Islet of Langerhans (tissue), 1 donor: ENCODE measurements around the gene SLCO2B1.

Experiments
- FAIRE-seq: peaks from one replicate; lab custom pipeline; 2011; peaks lifted over from hg19 to GRCh38; lab: Jason Lieb, UNC

The SLCO2B1 gene

DNA sequence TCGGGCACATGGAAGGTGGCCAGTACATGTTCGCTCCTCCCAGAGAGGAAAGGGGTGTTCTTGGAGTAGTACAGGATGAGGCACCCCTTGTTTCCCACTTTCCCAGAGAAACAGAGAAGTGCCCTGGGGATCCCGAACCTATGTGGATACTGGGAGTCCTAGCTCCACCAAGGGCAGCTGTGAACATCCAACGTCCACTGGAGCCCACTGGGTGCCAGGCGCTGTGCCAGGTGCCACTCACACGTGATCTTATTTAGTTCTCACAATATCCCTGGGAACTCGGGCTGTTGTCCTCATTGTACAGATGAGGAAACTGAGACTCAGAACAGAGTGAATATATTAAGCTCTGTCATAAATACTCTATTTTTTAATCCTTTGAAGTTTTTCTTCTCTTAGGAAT, 12.0 kb downstream of the SLCO2B1 start:
- FAIRE-seq: no peak

DNA sequence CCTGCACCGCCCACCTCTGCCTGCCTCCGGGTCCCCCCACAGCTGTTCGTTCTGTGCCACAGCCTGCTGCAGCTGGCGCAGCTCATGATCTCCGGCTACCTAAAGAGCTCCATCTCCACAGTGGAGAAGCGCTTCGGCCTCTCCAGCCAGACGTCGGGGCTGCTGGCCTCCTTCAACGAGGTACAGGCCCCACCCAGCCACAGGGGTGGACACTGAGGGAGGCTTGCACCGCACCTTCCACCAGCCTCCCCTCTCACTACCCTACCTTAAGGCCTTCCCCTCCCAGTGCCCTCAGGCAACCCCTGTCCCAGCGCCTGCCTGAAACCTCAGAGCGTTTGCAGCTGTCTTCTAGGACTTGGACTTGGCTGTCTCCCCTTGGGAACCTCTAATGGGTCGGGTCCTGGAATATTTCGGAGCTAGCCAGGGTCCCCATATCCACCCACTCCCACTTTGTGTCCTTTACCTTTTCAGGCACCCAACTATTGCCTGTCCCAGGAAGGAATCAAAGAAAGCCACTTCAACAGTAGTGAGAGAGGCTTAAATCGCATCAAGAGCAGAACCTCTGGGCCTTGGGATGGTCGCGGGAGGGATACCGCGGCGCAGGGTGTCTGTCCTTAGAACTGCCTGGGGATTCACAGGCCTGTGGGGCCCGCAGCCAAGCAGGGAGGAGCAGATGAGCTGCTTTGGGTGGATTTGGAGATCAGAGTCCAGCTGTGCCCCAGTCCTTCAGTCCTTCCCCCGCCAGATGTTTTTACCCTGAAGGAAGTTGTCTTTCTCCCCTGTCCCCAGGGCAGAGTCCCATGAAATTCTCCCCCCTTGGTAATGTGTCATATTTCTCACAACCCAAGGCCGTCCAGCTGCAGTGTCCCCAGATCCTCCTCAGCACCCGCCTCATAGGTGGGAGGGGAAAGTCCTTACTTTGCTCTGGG, 13.3 kb downstream of the SLCO2B1 start:
- FAIRE-seq: no peak

- no peak for FAIRE-seq
Observed at GRCh38 chr11:75165721-75166120, 14.8 kb downstream of the SLCO2B1 start.

- no peak for FAIRE-seq
Observed at GRCh38 chr11:75166791-75167190, 15.9 kb downstream of the SLCO2B1 start.

GRCh38 chr11:75167617-75168016, 16.7 kb downstream of the SLCO2B1 start:
- no peak for FAIRE-seq

GRCh38 chr11:75169101-75169885, 18.4 kb downstream of the SLCO2B1 start:
- no peak for FAIRE-seq

GRCh38 chr11:75170516-75171201, 19.8 kb downstream of the SLCO2B1 start:
- no peak for FAIRE-seq

GRCh38 chr11:75173336-75173735, 22.4 kb downstream of the SLCO2B1 start:
- FAIRE-seq: no peak

- no peak for FAIRE-seq
Observed at GRCh38 chr11:75174781-75175370, 24.0 kb downstream of the SLCO2B1 start.

- no peak for FAIRE-seq
Observed at GRCh38 chr11:75182664-75183063, 31.8 kb downstream of the SLCO2B1 start.

GRCh38 chr11:75184051-75184450, 33.1 kb downstream of the SLCO2B1 start:
- FAIRE-seq: no peak

GRCh38 chr11:75184757-75185425, 34.0 kb downstream of the SLCO2B1 start:
- FAIRE-seq: no peak

GRCh38 chr11:75185866-75186265, 35.0 kb downstream of the SLCO2B1 start:
- FAIRE-seq: no peak

GRCh38 chr11:75186999-75187398, 36.1 kb downstream of the SLCO2B1 start:
- FAIRE-seq: no peak

DNA sequence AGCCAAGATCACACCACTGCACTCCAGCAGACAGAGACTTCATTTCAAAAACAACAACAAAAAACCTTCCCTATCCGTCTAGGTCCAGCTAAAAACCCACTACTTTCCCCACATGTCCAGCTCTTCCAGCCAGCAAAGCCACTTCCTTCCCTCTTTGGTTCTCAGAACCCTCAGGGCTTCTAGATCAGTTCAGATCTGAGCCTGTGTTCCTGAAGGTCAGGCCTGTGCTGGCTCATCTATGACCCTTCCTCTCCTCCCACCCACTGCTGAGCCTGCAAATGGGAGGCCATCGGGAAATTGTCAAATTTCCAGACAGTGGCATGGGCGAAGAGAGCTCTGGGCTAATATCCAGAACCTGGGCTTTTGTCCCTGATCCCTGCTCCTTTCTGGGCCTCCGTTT, 37.8 kb downstream of the SLCO2B1 start:
- no peak for FAIRE-seq

DNA sequence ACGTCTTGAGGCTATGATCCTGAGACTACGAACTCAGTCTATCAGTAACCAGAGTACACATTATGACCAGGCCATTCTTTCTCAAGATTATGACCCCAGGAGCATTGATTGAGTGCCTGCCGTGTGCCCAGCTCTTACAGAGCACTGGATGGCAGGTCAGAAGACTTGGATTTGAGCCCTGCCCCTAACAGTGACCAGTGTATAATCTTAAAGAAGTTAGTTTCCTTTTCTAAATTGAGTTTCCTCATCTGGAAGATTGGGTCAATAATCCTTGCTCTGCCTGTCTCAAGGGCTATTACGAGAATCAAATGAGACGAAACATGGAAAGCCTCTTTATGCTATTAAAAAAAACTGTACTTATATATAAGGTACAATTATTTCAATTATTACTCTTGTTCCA, 38.2 kb downstream of the SLCO2B1 start:
- no peak for FAIRE-seq

GRCh38 chr11:75189911-75190310, 39.0 kb downstream of the SLCO2B1 start:
- no peak for FAIRE-seq

DNA sequence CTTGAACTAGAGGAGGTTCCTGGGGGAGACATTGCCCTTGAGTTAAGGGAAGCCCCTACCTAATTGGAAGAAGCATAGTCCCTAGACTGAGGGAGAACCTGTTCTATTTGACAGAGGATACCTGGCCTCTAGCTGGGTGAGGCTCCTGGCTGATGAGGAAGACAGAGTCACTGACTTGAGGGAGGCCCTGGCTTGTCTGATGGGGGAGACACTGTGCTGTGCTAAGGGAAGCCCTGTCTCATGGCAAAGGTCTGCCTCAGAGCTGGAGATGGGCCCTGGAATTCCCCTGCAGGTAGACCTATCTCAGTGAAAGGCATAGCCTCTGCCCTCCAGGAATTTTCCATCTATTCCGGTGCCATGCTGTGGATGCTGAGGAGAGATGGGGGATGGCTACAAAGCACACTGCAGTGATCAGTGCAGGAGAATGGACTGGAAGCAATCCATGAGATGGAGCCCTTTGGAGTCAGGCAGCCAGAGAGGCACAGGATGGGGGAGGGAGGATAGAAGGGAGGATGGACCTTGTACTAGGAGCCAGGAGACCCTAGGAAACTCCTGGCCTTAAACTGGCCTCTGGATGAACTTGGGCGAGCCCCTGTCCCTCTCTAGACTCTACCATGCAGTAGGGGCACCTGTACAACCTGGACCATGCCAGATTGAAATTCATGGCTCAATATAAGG, 39.9 kb downstream of the SLCO2B1 start:
- no peak for FAIRE-seq

- FAIRE-seq: no peak
Observed at GRCh38 chr11:75191330-75191717, 40.4 kb downstream of the SLCO2B1 start.

DNA sequence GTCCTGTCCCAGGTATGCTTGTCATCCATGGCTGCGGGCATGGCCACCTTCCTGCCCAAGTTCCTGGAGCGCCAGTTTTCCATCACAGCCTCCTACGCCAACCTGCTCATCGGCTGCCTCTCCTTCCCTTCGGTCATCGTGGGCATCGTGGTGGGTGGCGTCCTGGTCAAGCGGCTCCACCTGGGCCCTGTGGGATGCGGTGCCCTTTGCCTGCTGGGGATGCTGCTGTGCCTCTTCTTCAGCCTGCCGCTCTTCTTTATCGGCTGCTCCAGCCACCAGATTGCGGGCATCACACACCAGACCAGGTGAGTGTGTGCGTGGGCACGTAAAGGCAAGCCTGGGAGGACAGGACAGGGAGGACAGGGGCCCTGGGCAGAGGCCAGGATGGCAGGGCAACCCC, 42.4 kb downstream of the SLCO2B1 start:
- no peak for FAIRE-seq

GRCh38 chr11:75193711-75194110, 42.8 kb downstream of the SLCO2B1 start:
- FAIRE-seq: no peak
